ENCODE results near the gene SPINK1. TPM values are rescaled to one million over a fixed set of nuclear protein-coding genes. Genes with fewer than 3 reads are reported as not detected.
"Not testable (repeated sequence)": the region's sequence is repeated elsewhere in the genome, so short reads cannot be mapped to it uniquely, and the experiment has no call there.

SPINK1 gene
- total RNA-seq, 2 experiments from 2014 or later = not detected

GRCh38 chr5:147821766-147822165 is 9.7 kb downstream of the SPINK1 start:
- Mint-ChIP-seq H3K4me3 (no peak overlapping the region), H3K36me3 (ENCODE audit: low read depth) (no peaks in the 10 kb centered on the region), H3K27ac (no peak overlapping the region), H3K27me3 (ENCODE audit: low read depth) (peaks cover 6% of the 10 kb centered on the region), H3K4me1 (ENCODE audit: low read depth) (no peaks in the 10 kb centered on the region), H3K9me3 (peaks cover 2% of the 10 kb centered on the region)
- DNase-seq = no peak
- CTCF ChIA-PET = interaction anchor here (0.6 to 2.5 kb wide), 3 partner anchors 72 to 1286 kb away, joined by 3 to 25 read pairs (median 3); no protein-coding TSS in a partner anchor
- intact Hi-C loops (cut with micrococcal nuclease) = loop anchor here (1.0 kb wide), 1 partner anchor 367 kb away; no protein-coding TSS in a partner anchor

GRCh38 chr5:147819261-147819770 is 12.2 kb downstream of the SPINK1 start:
- no peak for DNase-seq
- Mint-ChIP-seq H3K9me3 (peaks cover 2% of the 10 kb centered on the region), H3K27ac (no peak overlapping the region), H3K4me1 (ENCODE audit: low read depth) (no peaks in the 10 kb centered on the region), H3K4me3 (no peak overlapping the region), H3K36me3 (ENCODE audit: low read depth) (no peaks in the 10 kb centered on the region), H3K27me3 (ENCODE audit: low read depth) (peaks cover 6% of the 10 kb centered on the region)
- CTCF ChIA-PET = no interaction called here
- intact Hi-C loops (cut with micrococcal nuclease) = no loop called here

GRCh38 chr5:147818290-147818689 is 13.2 kb downstream of the SPINK1 start:
- H3K4me3 Mint-ChIP-seq = no peak overlapping the region
- CTCF ChIA-PET = interaction anchor here (0.7 kb wide), 1 partner anchor 465 kb away, joined by 6 read pairs; no protein-coding TSS in a partner anchor
- H3K9me3 Mint-ChIP-seq = peaks cover 2% of the 10 kb centered on the region
- H3K36me3 Mint-ChIP-seq (ENCODE audit: low read depth) = no peaks in the 10 kb centered on the region
- intact Hi-C loops (cut with micrococcal nuclease) = no loop called here
- H3K27me3 Mint-ChIP-seq (ENCODE audit: low read depth) = peaks cover 6% of the 10 kb centered on the region
- no peak overlapping the region for H3K27ac Mint-ChIP-seq
- no peaks in the 10 kb centered on the region for H3K4me1 Mint-ChIP-seq (ENCODE audit: low read depth)
- no peak for DNase-seq

GRCh38 chr5:147813696-147814095 is 17.8 kb downstream of the SPINK1 start:
- Mint-ChIP-seq H3K4me3 (no peak overlapping the region), H3K4me1 (ENCODE audit: low read depth) (no peaks in the 10 kb centered on the region), H3K27me3 (ENCODE audit: low read depth) (no peaks in the 10 kb centered on the region), H3K9me3 (no peaks in the 10 kb centered on the region), H3K27ac (no peak overlapping the region), H3K36me3 (ENCODE audit: low read depth) (no peaks in the 10 kb centered on the region)
- DNase-seq = no peak
- intact Hi-C loops (cut with micrococcal nuclease) = no loop called here
- CTCF ChIA-PET = no interaction called here

GRCh38 chr5:147809830-147810666 is 21.4 kb downstream of the SPINK1 start:
- Mint-ChIP-seq H3K27me3 (ENCODE audit: low read depth) (no peaks in the 10 kb centered on the region), H3K4me3 (no peak overlapping the region), H3K36me3 (ENCODE audit: low read depth) (no peaks in the 10 kb centered on the region), H3K4me1 (ENCODE audit: low read depth) (no peaks in the 10 kb centered on the region), H3K9me3 (no peaks in the 10 kb centered on the region), H3K27ac (no peak overlapping the region)
- no peak for DNase-seq
- CTCF ChIA-PET = interaction anchor here (0.6 kb wide), 1 partner anchor 48 kb away, joined by 3 read pairs; no protein-coding TSS in a partner anchor
- intact Hi-C loops (cut with micrococcal nuclease) = no loop called here

- no peak overlapping the region for H3K27ac Mint-ChIP-seq
- no peak for DNase-seq
- intact Hi-C loops (cut with micrococcal nuclease) = no loop called here
- peaks cover 3% of the 10 kb centered on the region for H3K27me3 Mint-ChIP-seq (ENCODE audit: low read depth)
- H3K9me3 Mint-ChIP-seq = no peaks in the 10 kb centered on the region
- CTCF ChIA-PET = no interaction called here
- H3K4me3 Mint-ChIP-seq = no peak overlapping the region
- H3K36me3 Mint-ChIP-seq (ENCODE audit: low read depth) = no peaks in the 10 kb centered on the region
- no peaks in the 10 kb centered on the region for H3K4me1 Mint-ChIP-seq (ENCODE audit: low read depth)
Measured at GRCh38 chr5:147805030-147805454, 26.4 kb downstream of the SPINK1 start.

GRCh38 chr5:147804334-147804733 is 27.1 kb downstream of the SPINK1 start:
- Mint-ChIP-seq H3K27me3 (ENCODE audit: low read depth) (peaks cover 3% of the 10 kb centered on the region), H3K4me1 (ENCODE audit: low read depth) (no peaks in the 10 kb centered on the region), H3K4me3 (no peak overlapping the region), H3K27ac (no peak overlapping the region), H3K9me3 (no peaks in the 10 kb centered on the region), H3K36me3 (ENCODE audit: low read depth) (no peaks in the 10 kb centered on the region)
- no peak for DNase-seq
- intact Hi-C loops (cut with micrococcal nuclease) = no loop called here
- CTCF ChIA-PET = no interaction called here

GRCh38 chr5:147803926-147804325 is 27.5 kb downstream of the SPINK1 start:
- Mint-ChIP-seq H3K36me3 (ENCODE audit: low read depth) (no peaks in the 10 kb centered on the region), H3K27ac (no peak overlapping the region), H3K4me3 (no peak overlapping the region), H3K27me3 (ENCODE audit: low read depth) (peaks cover 3% of the 10 kb centered on the region), H3K4me1 (ENCODE audit: low read depth) (no peaks in the 10 kb centered on the region), H3K9me3 (no peaks in the 10 kb centered on the region)
- DNase-seq = no peak
- intact Hi-C loops (cut with micrococcal nuclease) = no loop called here
- CTCF ChIA-PET = no interaction called here

- intact Hi-C loops (cut with micrococcal nuclease); H3K4me1 Mint-ChIP-seq (ENCODE audit: low read depth); H3K4me3 Mint-ChIP-seq: not testable (repeated sequence)
Measured at GRCh38 chr5:147803161-147803560, 28.3 kb downstream of the SPINK1 start.

GRCh38 chr5:147801461-147801860 is 30.0 kb downstream of the SPINK1 start:
- Mint-ChIP-seq H3K4me1 (ENCODE audit: low read depth) (no peaks in the 10 kb centered on the region), H3K36me3 (ENCODE audit: low read depth) (no peaks in the 10 kb centered on the region), H3K27me3 (ENCODE audit: low read depth) (peaks cover 3% of the 10 kb centered on the region), H3K27ac (no peak overlapping the region), H3K9me3 (no peaks in the 10 kb centered on the region), H3K4me3 (no peak overlapping the region)
- intact Hi-C loops (cut with micrococcal nuclease) = no loop called here
- DNase-seq = no peak
- CTCF ChIA-PET = no interaction called here

More at GRCh38 chr5:147803161-147803560, 28.3 kb downstream of the SPINK1 start:
- H3K27ac Mint-ChIP-seq; H3K9me3 Mint-ChIP-seq; H3K36me3 Mint-ChIP-seq (ENCODE audit: low read depth); CTCF ChIA-PET; DNase-seq; H3K27me3 Mint-ChIP-seq (ENCODE audit: low read depth): not testable (repeated sequence)

GRCh38 chr5:147800491-147800890 is 31.0 kb downstream of the SPINK1 start:
- H3K27me3 Mint-ChIP-seq (ENCODE audit: low read depth) = peaks cover 3% of the 10 kb centered on the region
- H3K27ac Mint-ChIP-seq = no peak overlapping the region
- no peak overlapping the region for H3K4me3 Mint-ChIP-seq
- DNase-seq = no peak
- no peaks in the 10 kb centered on the region for H3K4me1 Mint-ChIP-seq (ENCODE audit: low read depth)
- intact Hi-C loops (cut with micrococcal nuclease) = no loop called here
- H3K9me3 Mint-ChIP-seq = no peaks in the 10 kb centered on the region
- CTCF ChIA-PET = no interaction called here
- H3K36me3 Mint-ChIP-seq (ENCODE audit: low read depth) = no peaks in the 10 kb centered on the region

GRCh38 chr5:147796556-147797308 is 34.7 kb downstream of the SPINK1 start:
- no peaks in the 10 kb centered on the region for H3K27me3 Mint-ChIP-seq (ENCODE audit: low read depth)

More at GRCh38 chr5:147796556-147797308, 34.7 kb downstream of the SPINK1 start:
- CTCF ChIA-PET = no interaction called here
- Mint-ChIP-seq H3K4me1 (ENCODE audit: low read depth) (no peaks in the 10 kb centered on the region), H3K4me3 (no peak overlapping the region), H3K36me3 (ENCODE audit: low read depth) (no peaks in the 10 kb centered on the region), H3K27ac (no peak overlapping the region), H3K9me3 (no peaks in the 10 kb centered on the region)
- DNase-seq = no peak
- intact Hi-C loops (cut with micrococcal nuclease) = no loop called here

Data from activated naive CD4-positive, alpha-beta T cell treated with anti-CD3 and anti-CD28 coated beads for 36 hours (primary cell).